Heart right ventricle (tissue), 16 donors: ENCODE measurements around the gene EHD3. TPM values are rescaled to one million over a fixed set of nuclear protein-coding genes. Genes with fewer than 3 reads are reported as not detected.

Experiments
- ATAC-seq, 8 donors: fragments of 200-7000 bp; cut with Tn5 transposase; one replicate each; pipeline ENCODE4 v1.9.1; 2020; ENCODE audit warnings: mild to moderate bottlenecking in 8 of 8, moderate library complexity in 8 of 8, moderate number of reproducible peaks in 1 of 8
- DNase-seq, 2 donors: peaks; one replicate each; pipeline ENCODE4 v3.0.0-alpha.2; 2020
- H3K27ac ChIP-seq, 10 donors: fragments of 200-600 bp; sonication (generic) in 2 of 10; one replicate each; pipeline versions ENCODE4 v1.5.0 to v1.8.0; 2020 to 2022; ENCODE audit warnings: mild to moderate bottlenecking in 3 of 10
- H3K27me3 ChIP-seq, 7 donors: fragments of 200-600 bp; one replicate each; pipeline ENCODE4 v1.8.0; 2021 to 2022; ENCODE audit warnings: mild to moderate bottlenecking in 2 of 7
- H3K36me3 ChIP-seq, 9 donors: fragments of 200-600 bp; sonication (generic) in 1 of 9; one replicate each; pipeline versions ENCODE4 v1.5.0 to v1.8.0; 2020 to 2022; ENCODE audit warnings: mild to moderate bottlenecking in 2 of 9
- H3K4me1 ChIP-seq, 9 donors: fragments of 200-600 bp; sonication (generic) in 1 of 9; one replicate each; pipeline versions ENCODE4 v1.5.0 to v1.8.0; 2020 to 2022; ENCODE audit warnings: mild to moderate bottlenecking in 4 of 9
- H3K4me3 ChIP-seq, 10 donors: fragments of 200-600 bp; sonication (generic) in 2 of 10; one replicate each; pipeline versions ENCODE4 v1.5.0 to v1.8.0; 2020 to 2022; ENCODE audit warnings: mild to moderate bottlenecking in 7 of 10, moderate library complexity in 2 of 10
- H3K9me3 ChIP-seq, 11 donors: fragments of 200-600 bp in 10 of 11; sonication (generic) in 2 of 11; one replicate each; pipeline versions ENCODE4 v1.5.0 to v1.8.0; 2013 to 2022; ENCODE audit warnings: mild to moderate bottlenecking in 2 of 11, control low read depth in 1 of 11, moderate library complexity in 1 of 11
- WGBS, 2 donors: extraction: QIAGEN DNeasy Blood & Tissue Kit; methylation state at CpG; one replicate each; pipeline ENCODE4 v1.1.7; 2013; ENCODE audit warnings: inconsistent platforms in 1 of 2; 5-methylcytosine and 5-hydroxymethylcytosine counted together
- intact Hi-C, 10 donors: fragments of 100-400 bp; cut with DNase I; formaldehyde crosslinking; loops; one replicate each; pipeline versions ENCODE4 v1.11.1 to v1.14.2; 2022
- polyA plus RNA-seq, 2 donors: library from polyadenylated mRNA; stranded (reverse); fragments of 200-250 nt; gene quantifications; one replicate each; pipeline ENCODE4 v1.2.3, GENCODE V29; 2013
- total RNA-seq, 10 donors: library from RNA; stranded (reverse); fragmentation: NEBNext Ultra II Directional in 3 of 10; extraction: Animal tissue kit (Norgen Biotek cat#: 25700) in 3 of 10; gene quantifications; one replicate each; pipeline versions ENCODE4 v1.2.1 to v1.2.4, GENCODE V29; 2021 to 2023
- TF ChIP-seq, protein P1 (sequence below), 9 donors: fragments of 200-600 bp; sonication (generic) in 2 of 9; IDR thresholded peaks; one replicate each; pipeline versions ENCODE4 v1.5.0 to v1.8.0; 2021 to 2022; ENCODE audit warnings: antibody characterized with exemption in 9 of 9, mild to moderate bottlenecking in 5 of 9, moderate library complexity in 1 of 9
- donor health status: Arrhythmogenic right ventricular cardiomyopathy.
- donor health status: ischemic (EF 13 %, LVEDD 7.1; RV severe dilation, severe dysfunction).
- donor health status: healthy with polysubstance abuse.
- donor health status: DM: no; HTN: yes; CAD: no.
- donor health status: DM: no; HTN: no; CAD: no.
- donor health status: ischemic (EF 25% LVEDD 6.9; RV normal size, moderate dysfunction).
- donor health status: ischemic (EF 25% LVEDD 5.7; RV mildly dilated, moderate dysfunction).
- donor health status: healthy.
- donor health status: DM: yes; HTN: yes; CAD: no.
- donor health status: Ischemic cardiomyopathy.
- donor health status: ischemic (EF 35%, LVEDD 5.7; RV mildly dilated, moderate dysfunction).
- donor health status: nonischemic (EF 11% LVEDD 7.7; RV severe dilation, severe dysfunction).
- donor health status: DM: yes; HTN: yes; CAD: no.
- donor health status: PGD.
- donor health status: ischemic (EF 29% LVEDD 5.4; RV normal size, mild dysfunction).
- donor health status: nonischemic (EF 23%, LVEDD 6.1; RV moderate dilation, normal function).

The EHD3 gene
- total and polyA plus RNA-seq, 12 donors, result 5.3 to 40.9 (median 24.3) TPM

DNA sequence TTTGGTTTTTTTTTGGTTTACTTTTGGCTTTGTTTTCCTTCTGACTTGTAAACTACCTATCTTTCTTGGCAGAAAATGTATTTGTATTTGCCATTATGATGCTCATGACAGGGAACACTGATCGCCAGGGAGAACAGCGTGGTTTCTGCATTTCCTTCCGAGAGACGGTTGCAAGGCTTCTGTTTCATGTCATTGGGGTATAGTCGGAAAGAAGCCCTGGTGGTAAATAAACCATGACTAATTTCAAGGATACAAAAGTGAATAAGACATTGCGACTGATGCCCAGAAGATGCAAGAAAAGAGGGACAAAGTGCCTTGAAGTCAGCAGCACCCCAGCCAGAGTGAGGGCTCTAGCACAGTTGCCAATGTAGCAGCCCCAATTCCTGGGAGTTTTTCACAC lies 12.4 kb upstream of the EHD3 start:
- no peak overlapping the region for H3K4me3 ChIP-seq
- no peaks in the 10 kb centered on the region for H3K27me3 ChIP-seq
- peaks cover 0 to 4% (median 0%) of the 10 kb centered on the region in 9 donors for H3K4me1 ChIP-seq
- no peaks in the 10 kb centered on the region for H3K9me3 ChIP-seq
- WGBS, 2 donors, result 69% methylated on average over 6 of the region's 6 CpGs
- no peak overlapping the region for H3K27ac ChIP-seq
- no peak for ATAC-seq
- DNase-seq, result no peak
- intact Hi-C loops, result no loop called here
- TF ChIP-seq, protein P1, sequence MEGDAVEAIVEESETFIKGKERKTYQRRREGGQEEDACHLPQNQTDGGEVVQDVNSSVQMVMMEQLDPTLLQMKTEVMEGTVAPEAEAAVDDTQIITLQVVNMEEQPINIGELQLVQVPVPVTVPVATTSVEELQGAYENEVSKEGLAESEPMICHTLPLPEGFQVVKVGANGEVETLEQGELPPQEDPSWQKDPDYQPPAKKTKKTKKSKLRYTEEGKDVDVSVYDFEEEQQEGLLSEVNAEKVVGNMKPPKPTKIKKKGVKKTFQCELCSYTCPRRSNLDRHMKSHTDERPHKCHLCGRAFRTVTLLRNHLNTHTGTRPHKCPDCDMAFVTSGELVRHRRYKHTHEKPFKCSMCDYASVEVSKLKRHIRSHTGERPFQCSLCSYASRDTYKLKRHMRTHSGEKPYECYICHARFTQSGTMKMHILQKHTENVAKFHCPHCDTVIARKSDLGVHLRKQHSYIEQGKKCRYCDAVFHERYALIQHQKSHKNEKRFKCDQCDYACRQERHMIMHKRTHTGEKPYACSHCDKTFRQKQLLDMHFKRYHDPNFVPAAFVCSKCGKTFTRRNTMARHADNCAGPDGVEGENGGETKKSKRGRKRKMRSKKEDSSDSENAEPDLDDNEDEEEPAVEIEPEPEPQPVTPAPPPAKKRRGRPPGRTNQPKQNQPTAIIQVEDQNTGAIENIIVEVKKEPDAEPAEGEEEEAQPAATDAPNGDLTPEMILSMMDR (IDR thresholded peaks at IDR 0.05), result no peak
- H3K36me3 ChIP-seq, result no peaks in the 10 kb centered on the region

DNA sequence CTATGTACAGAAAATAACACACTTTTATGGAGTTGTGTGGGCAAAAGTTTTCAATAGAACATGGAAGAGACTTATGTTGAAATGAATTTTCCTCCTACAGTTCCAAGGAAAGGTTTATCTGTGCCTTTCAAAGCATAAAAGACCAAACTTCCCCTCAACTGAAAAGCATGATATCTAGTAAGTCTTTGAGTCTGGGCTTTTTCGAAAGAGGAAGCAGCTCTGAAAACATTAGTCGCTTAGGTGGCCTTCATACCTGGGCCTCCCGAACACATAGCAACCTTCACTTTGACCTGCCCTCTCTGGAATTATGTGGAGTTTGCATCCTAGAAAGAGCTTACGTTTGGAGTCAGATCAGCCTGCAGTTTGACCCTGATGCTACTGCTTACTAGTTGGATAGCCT lies 11.9 kb upstream of the EHD3 start:
- no peak for DNase-seq
- intact Hi-C loops, result no loop called here
- no peak for ATAC-seq
- TF ChIP-seq, protein P1 (IDR thresholded peaks at IDR 0.05), result no peak
- 78 to 83% methylated on average over 4 of the region's 4 CpGs for WGBS, 2 donors
- Histone ChIP-seq H3K27me3 (no peaks in the 10 kb centered on the region), H3K4me3 (no peak overlapping the region), H3K36me3 (no peaks in the 10 kb centered on the region), H3K27ac (no peak overlapping the region), H3K4me1 (peaks cover 0 to 5% (median 0%) of the 10 kb centered on the region in 9 donors), H3K9me3 (no peaks in the 10 kb centered on the region)

DNA sequence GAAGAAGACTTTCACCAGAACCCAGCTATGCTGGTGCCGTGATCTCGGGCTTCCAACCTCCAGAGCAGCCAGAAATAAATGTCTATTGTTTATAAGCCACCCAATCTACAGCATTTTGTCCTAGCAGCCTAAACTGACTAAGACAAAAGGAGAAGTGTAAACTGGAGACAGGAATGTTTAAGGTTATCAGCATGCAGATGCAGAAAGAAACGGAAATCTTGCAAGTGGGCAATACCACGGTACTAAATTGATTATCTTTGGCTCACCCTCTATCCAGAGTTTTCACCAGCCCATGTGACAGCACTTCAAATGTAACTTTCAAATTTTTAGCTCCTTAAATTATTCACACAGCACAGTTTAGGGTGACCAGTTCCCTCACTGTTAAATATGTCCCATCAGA lies 10.9 kb upstream of the EHD3 start:
- ATAC-seq (no peak), DNase-seq (no peak)
- Histone ChIP-seq H3K27me3 (no peaks in the 10 kb centered on the region), H3K27ac (no peak overlapping the region), H3K4me3 (no peak overlapping the region), H3K4me1 (peaks cover 0 to 14% (median 0%) of the 10 kb centered on the region in 9 donors), H3K36me3 (no peaks in the 10 kb centered on the region), H3K9me3 (no peaks in the 10 kb centered on the region)
- WGBS, 2 donors, result 70 to 73% methylated on average over 4 of the region's 4 CpGs
- TF ChIP-seq, protein P1 (IDR thresholded peaks at IDR 0.05), result no peak
- intact Hi-C loops, result no loop called here

DNA sequence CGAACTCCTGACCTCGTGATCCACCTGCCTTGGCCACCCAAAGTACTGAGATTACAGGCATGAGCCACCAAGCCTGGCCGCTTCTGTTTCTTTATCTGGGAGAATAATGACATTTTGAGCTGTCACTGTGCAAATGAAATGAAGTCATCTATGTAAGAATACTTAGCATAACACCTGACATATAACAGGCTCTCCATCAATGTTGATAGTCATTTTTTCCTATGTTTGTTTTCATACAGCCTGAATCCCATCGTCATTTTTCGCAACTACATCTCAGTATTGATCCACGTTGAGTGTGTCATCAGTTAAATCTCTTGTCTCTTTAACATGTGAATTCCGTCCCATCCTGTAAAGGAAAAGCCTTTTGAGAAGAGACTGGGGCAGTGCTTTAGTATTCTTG lies 10.2 kb upstream of the EHD3 start:
- intact Hi-C loops, result no loop called here
- Histone ChIP-seq H3K36me3 (no peaks in the 10 kb centered on the region), H3K27me3 (no peaks in the 10 kb centered on the region), H3K9me3 (no peaks in the 10 kb centered on the region), H3K4me3 (no peak overlapping the region), H3K4me1 (peaks cover 0 to 14% (median 0%) of the 10 kb centered on the region in 9 donors), H3K27ac (no peak overlapping the region)
- DNase-seq (no peak), ATAC-seq (no peak)
- TF ChIP-seq, protein P1 (IDR thresholded peaks at IDR 0.05), result no peak
- 91% methylated on average over 7 of the region's 7 CpGs for WGBS, 2 donors
